Loucy (cell line): ENCODE results near the gene SEC14L1.

Source experiments
- CTCF ChIP-seq: fragments of 200-600 bp; sonication (generic); conservative IDR thresholded peaks from 2 replicates; pipeline ENCODE4 v1.5.1; 2014; ENCODE audit warnings: mild to moderate bottlenecking, antibody characterized with exemption, low read length
- EZH2phosphoT487 ChIP-seq: fragments of 200-600 bp; IDR thresholded peaks from 2 replicates; pipeline ENCODE4 v1.6.1; 2018; ENCODE audit warnings: antibody characterized with exemption, mild to moderate bottlenecking, moderate library complexity, borderline replicate concordance

GRCh38 chr17:77140878-77141767 is at the start of gene SEC14L1:
- TF ChIP-seq CTCF (no peak), EZH2phosphoT487 (no peak)
